Measurements from ENCODE around the gene ZER1.
A peak's percentile ranks its signal among the peaks of the same experiment; 100 is the strongest.

The ZER1 gene

GRCh38 chr9:128723352-128723865 is 48.3 kb downstream of the ZER1 start:
- no peak for DNase-seq (ENCODE audit: low spot score in 2 of 2)
- peaks cover 12% of the 10 kb centered on the region for H3K4me1 ChIP-seq
- H3K36me3 ChIP-seq (replicated peaks): peaks cover 30% of the 10 kb centered on the region
- peak overlapping the region; percentile 86 for H3K4me3 ChIP-seq
- H3K9me3 ChIP-seq: no peaks in the 10 kb centered on the region
- H3K27me3 ChIP-seq (ENCODE audit: low read depth): no peaks in the 10 kb centered on the region
- in situ Hi-C loops (cut with MboI; ENCODE audit: low sequenced_read_pairs): no loop called here

DNA sequence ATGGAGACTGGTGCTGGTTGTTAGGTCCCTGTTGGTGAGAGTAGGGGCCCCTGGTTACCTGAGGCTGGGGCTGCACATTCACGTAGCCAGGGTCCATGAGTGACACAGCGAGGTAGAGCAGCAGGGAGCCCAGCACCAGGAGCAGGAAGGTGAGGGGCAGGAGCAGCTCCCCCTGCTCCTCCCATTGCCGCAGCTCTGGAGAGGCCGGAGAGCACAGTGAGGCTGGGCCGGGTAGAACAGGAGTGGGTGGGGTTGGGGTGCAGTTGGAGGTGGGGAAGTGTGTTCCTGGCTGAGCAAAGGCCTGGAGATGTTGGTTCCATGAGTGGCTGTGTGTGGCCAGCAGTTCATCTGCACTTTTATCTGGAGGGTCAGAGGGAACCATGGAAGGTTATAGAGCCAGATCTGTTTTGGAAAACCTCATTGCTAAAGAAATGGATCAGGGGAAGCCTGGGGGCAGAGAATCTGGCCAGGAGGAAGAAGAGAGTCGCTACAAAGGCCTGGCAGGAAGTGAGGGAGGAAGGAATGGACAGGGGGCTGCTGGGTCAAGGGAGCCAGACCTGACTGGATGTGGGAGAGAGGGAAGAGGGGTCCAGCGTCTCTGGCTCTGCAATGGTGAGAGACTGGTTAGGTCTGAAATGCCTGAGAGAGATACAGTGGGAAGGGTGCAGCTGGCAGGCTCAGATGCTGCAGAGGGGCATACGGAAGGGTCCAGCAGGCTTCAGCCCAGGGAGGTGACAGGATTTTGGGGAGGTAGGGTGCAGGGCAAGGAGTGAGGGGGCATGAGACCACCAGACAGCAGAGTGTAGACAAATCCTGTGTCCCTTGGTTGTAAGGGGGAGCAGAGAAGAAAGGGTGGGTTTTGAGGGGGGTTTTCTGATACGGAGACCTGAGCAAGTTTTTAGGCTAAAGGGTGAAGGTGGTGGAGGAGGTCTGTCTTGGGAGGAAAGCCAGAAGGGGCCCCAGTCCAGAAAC is 49.1 kb downstream of the ZER1 start:
- Histone ChIP-seq H3K9me3 (no peaks in the 10 kb centered on the region), H3K4me3 (peak overlapping the region; percentile 86), H3K27me3 (ENCODE audit: low read depth) (no peaks in the 10 kb centered on the region), H3K36me3 (replicated peaks) (peaks cover 31% of the 10 kb centered on the region), H3K4me1 (peaks cover 12% of the 10 kb centered on the region)
- in situ Hi-C loops (cut with MboI; ENCODE audit: low sequenced_read_pairs): no loop called here
- DNase-seq (ENCODE audit: low spot score in 2 of 2): no peak

GRCh38 chr9:128721487-128722010 is 50.2 kb downstream of the ZER1 start:
- Histone ChIP-seq H3K9me3 (no peaks in the 10 kb centered on the region), H3K4me3 (no peak overlapping the region), H3K27me3 (ENCODE audit: low read depth) (no peaks in the 10 kb centered on the region), H3K36me3 (replicated peaks) (peaks cover 35% of the 10 kb centered on the region), H3K4me1 (peaks cover 12% of the 10 kb centered on the region)
- no peak for DNase-seq (ENCODE audit: low spot score in 2 of 2)
- in situ Hi-C loops (cut with MboI; ENCODE audit: low sequenced_read_pairs): no loop called here

DNA sequence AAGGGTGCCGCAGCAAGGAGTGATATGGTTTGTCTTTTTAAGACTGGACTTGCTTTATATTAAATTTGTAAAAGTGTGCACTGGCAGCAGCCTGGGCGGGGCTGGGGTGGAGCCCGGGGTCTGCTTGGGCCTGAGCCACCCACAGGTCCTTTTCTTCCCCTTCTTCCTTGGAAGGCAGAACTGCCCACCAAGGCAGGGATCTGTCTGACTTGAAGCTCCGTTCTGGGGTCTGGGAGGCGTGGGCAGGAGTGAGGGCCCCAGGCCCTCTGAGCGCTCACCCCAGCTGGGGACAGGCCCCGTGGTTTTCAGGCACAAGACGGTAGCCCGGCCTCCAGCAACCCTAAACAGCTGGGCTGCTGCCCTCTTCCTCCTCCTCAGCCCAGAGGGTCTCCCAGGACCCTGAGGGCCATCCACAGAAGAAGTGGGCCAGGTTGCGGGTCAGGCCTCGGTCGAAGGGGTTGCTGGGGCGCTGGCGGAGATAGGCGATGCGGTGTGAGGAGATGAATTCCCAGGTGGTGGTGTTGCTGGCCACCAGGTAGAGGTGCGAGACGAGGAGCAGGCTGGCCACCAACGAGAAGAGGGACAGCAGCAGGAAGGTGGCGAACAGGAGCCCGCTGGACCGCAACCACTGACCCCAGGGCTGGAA is 50.8 kb downstream of the ZER1 start:
- DNase-seq (ENCODE audit: low spot score in 2 of 2): no peak
- in situ Hi-C loops (cut with MboI; ENCODE audit: low sequenced_read_pairs): no loop called here
- peaks cover 36% of the 10 kb centered on the region for H3K36me3 ChIP-seq (replicated peaks)
- H3K4me1 ChIP-seq: peaks cover 12% of the 10 kb centered on the region
- H3K27me3 ChIP-seq (ENCODE audit: low read depth): no peaks in the 10 kb centered on the region
- no peaks in the 10 kb centered on the region for H3K9me3 ChIP-seq
- H3K4me3 ChIP-seq: no peak overlapping the region

DNA sequence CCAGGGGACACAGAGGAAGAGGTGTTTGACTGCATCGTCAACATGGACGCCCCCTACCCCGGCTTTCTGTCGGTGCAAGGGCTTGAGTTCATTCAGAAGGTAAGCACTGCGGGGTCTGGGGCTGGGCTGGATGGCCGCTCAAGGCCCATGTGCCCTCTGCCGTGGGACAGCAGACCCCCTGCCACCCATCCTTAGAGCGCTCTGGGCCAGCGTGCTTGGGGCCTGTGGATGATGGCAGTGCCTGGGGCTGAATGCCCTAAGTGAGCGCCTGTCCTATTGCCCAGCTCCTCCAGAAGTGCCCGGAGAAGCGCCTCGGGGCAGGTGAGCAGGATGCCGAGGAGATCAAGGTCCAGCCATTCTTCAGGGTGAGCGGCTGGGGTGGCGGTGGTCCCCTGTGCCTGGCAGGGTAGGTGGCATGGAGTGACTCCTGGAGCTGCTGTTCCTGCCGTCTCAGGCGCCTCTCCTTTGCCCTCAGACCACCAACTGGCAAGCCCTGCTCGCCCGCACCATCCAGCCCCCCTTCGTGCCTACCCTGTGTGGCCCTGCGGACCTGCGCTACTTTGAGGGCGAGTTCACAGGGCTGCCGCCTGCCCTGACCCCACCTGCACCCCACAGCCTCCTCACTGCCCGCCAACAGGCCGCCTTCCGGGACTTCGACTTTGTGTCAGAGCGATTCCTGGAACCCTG is 51.7 kb downstream of the ZER1 start:
- Histone ChIP-seq H3K4me3 (no peak overlapping the region), H3K4me1 (peaks cover 12% of the 10 kb centered on the region), H3K36me3 (replicated peaks) (peaks cover 40% of the 10 kb centered on the region), H3K9me3 (no peaks in the 10 kb centered on the region), H3K27me3 (ENCODE audit: low read depth) (no peaks in the 10 kb centered on the region)
- in situ Hi-C loops (cut with MboI; ENCODE audit: low sequenced_read_pairs): no loop called here
- DNase-seq (ENCODE audit: low spot score in 2 of 2): no peak

DNA sequence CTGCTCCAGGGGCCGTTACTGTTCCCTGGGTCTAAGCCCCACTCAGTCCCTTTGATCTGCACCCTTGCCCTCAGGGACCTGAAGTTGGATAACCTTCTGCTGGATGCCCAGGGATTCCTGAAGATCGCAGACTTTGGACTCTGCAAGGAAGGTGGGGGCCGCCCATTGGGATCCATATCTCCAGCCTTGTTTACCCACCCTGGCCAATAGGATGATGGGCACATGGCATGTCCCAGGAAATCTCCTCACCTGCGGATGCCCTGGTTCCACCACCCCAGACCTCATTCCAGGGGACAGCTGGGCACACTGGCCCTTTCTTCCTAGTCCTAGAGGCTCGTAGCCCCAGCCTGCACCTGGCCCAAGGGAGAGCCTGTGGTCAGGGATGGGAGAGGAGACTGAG is 53.3 kb downstream of the ZER1 start:
- H3K36me3 ChIP-seq (replicated peaks): peaks cover 51% of the 10 kb centered on the region
- no peaks in the 10 kb centered on the region for H3K9me3 ChIP-seq
- peaks cover 7% of the 10 kb centered on the region for H3K4me1 ChIP-seq
- in situ Hi-C loops (cut with MboI; ENCODE audit: low sequenced_read_pairs): no loop called here
- no peak for DNase-seq (ENCODE audit: low spot score in 2 of 2)
- no peak overlapping the region for H3K4me3 ChIP-seq
- no peaks in the 10 kb centered on the region for H3K27me3 ChIP-seq (ENCODE audit: low read depth)

- no peak overlapping the region for H3K4me3 ChIP-seq
- in situ Hi-C loops (cut with MboI; ENCODE audit: low sequenced_read_pairs): no loop called here
- H3K4me1 ChIP-seq: peaks cover 3% of the 10 kb centered on the region; the same call in 1 of the 2 replicates
- H3K27me3 ChIP-seq (ENCODE audit: low read depth): no peaks in the 10 kb centered on the region
- no peaks in the 10 kb centered on the region for H3K9me3 ChIP-seq
- no peak for DNase-seq (ENCODE audit: low spot score in 2 of 2)
- H3K36me3 ChIP-seq (replicated peaks): peaks cover 56% of the 10 kb centered on the region
Measured at GRCh38 chr9:128718047-128718446, 53.7 kb downstream of the ZER1 start.

GRCh38 chr9:128716581-128717254 is 55.0 kb downstream of the ZER1 start:
- in situ Hi-C loops (cut with MboI; ENCODE audit: low sequenced_read_pairs): no loop called here
- H3K9me3 ChIP-seq: no peaks in the 10 kb centered on the region
- peaks cover 65% of the 10 kb centered on the region for H3K36me3 ChIP-seq (replicated peaks)
- H3K4me3 ChIP-seq: no peak overlapping the region
- no peak for DNase-seq (ENCODE audit: low spot score in 2 of 2)
- no peaks in the 10 kb centered on the region for H3K4me1 ChIP-seq
- no peaks in the 10 kb centered on the region for H3K27me3 ChIP-seq (ENCODE audit: low read depth)

- Histone ChIP-seq H3K36me3 (replicated peaks) (peaks cover 55% of the 10 kb centered on the region), H3K4me1 (no peaks in the 10 kb centered on the region), H3K9me3 (no peaks in the 10 kb centered on the region), H3K4me3 (no peak overlapping the region), H3K27me3 (ENCODE audit: low read depth) (no peaks in the 10 kb centered on the region)
- in situ Hi-C loops (cut with MboI; ENCODE audit: low sequenced_read_pairs): no loop called here
- DNase-seq (ENCODE audit: low spot score in 2 of 2): no peak
Measured at GRCh38 chr9:128715436-128715750, 56.3 kb downstream of the ZER1 start.

DNA sequence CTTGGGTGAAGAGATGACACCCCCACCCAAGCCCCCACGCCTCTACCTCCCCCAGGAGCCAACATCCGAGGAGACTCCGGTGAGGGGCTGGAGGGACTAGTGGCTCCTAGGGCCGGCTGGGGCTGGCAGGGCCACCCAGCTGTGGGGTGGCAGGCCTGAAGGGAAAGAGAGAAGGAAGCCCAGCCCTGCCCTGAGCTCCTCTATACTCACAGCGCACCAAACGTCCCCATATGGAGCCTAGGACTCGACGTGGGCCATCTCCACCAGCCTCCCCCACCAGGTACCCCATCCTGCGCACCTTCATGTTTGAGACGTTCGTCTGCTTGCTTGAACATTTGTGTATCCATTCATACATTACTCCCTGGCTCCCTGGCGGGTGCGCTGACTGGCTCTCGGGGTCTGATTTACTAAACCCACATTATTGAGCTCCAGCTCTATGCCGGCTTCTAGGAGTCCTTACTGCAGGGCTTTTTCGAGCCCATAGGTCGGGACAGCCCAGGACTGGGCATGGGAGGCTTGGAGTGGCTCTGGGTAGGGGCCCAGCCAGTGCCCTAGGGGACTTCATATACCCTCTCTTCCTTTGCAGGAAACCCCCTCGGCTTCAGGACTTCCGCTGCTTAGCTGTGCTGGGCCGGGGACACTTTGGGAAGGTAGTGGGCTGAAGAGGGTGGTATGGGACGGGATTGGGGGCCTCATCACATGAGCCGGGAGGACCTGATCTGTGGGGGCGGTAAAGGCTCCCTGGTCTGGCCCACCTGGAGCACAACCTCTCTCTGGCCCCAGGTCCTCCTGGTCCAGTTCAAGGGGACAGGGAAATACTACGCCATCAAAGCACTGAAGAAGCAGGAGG is 56.9 kb downstream of the ZER1 start:
- Histone ChIP-seq H3K27me3 (ENCODE audit: low read depth) (no peaks in the 10 kb centered on the region), H3K36me3 (replicated peaks) (peaks cover 49% of the 10 kb centered on the region), H3K4me1 (no peaks in the 10 kb centered on the region), H3K9me3 (no peaks in the 10 kb centered on the region), H3K4me3 (no peak overlapping the region)
- in situ Hi-C loops (cut with MboI; ENCODE audit: low sequenced_read_pairs): no loop called here
- no peak for DNase-seq (ENCODE audit: low spot score in 2 of 2)

- Histone ChIP-seq H3K36me3 (replicated peaks) (peaks cover 45% of the 10 kb centered on the region), H3K4me3 (no peak overlapping the region), H3K27me3 (ENCODE audit: low read depth) (no peaks in the 10 kb centered on the region), H3K4me1 (no peaks in the 10 kb centered on the region), H3K9me3 (no peaks in the 10 kb centered on the region)
- in situ Hi-C loops (cut with MboI; ENCODE audit: low sequenced_read_pairs): no loop called here
- no peak for DNase-seq (ENCODE audit: low spot score in 2 of 2)
Measured at GRCh38 chr9:128713941-128714573, 57.7 kb downstream of the ZER1 start.

DNA sequence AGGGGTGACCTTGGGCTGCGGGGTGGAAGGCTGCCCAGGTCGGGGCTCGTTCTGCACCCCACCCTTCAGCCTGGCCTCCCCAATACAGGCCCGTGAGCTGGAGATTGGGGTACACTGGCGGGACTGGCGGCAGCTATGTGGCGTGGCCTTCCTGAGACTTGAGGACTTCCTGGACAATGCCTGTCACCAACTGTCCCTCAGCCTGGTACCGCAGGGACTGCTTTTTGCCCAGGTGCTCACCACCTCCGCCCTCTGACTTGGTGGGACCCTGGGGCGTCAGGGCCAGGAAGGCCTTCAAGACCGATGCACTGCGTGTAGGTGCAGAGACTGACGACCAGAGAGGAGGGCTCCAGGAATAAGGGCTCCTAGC is 58.3 kb downstream of the ZER1 start:
- H3K27me3 ChIP-seq (ENCODE audit: low read depth): no peaks in the 10 kb centered on the region
- in situ Hi-C loops (cut with MboI; ENCODE audit: low sequenced_read_pairs): no loop called here
- DNase-seq (ENCODE audit: low spot score in 2 of 2): no peak
- H3K4me3 ChIP-seq: no peak overlapping the region
- H3K9me3 ChIP-seq: no peaks in the 10 kb centered on the region
- no peaks in the 10 kb centered on the region for H3K4me1 ChIP-seq
- peaks cover 47% of the 10 kb centered on the region for H3K36me3 ChIP-seq (replicated peaks)
